Stimulated activated CD8-positive, alpha-beta memory T cell treated with anti-CD3 and anti-CD28 coated beads, Interleukin-12 subunit alpha, Interleukin-12 subunit beta, amount 100 ng/mL, for 24 hours (primary cell): ENCODE results near the gene PKN3.

Experiments
- DNase-seq: peaks from one replicate; pipeline ENCODE4 v3.0.0-alpha.2; 2020; ENCODE audit errors: extremely low read depth

PKN3 gene

DNA sequence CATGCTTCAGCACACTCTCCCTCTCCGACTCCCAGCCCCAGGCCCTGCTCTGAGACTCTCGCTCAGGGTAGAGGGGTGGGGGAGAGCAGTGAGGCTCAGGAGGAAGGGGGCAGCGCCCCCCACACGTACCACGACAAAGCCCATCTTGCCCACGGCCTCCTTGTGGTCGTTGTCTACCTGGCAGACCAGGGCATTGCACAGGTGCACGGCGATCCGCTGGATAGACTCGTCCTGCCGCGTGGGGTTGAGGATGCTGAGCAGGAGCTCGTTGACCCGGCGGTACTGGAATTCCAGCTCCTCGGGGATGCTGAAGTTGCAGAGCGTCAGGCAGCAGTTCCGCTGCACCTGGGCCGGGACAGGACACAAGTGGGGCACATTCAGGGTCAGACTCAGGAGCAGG lies 40.1 kb downstream of the PKN3 start:
- no peak for DNase-seq

DNA sequence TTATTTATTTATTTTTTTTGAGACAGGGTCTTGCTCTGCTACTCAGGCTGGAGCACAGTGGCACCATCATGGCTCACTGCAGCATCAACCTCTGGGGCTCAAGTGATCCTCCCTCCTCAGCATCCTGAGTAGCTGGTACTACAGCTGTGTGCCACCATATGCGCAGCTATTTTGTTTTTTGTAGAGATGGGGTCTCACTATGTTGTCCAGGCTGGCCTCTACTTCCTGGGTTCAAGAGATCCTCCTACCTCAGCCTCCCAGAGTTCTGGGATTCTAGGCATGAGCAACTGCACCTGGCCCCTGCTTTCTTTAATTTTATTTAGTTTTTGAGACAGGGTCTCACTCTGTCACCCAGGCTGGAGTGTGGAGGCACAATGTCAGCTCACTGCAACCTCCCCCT lies 41.1 kb downstream of the PKN3 start:
- no peak for DNase-seq

DNA sequence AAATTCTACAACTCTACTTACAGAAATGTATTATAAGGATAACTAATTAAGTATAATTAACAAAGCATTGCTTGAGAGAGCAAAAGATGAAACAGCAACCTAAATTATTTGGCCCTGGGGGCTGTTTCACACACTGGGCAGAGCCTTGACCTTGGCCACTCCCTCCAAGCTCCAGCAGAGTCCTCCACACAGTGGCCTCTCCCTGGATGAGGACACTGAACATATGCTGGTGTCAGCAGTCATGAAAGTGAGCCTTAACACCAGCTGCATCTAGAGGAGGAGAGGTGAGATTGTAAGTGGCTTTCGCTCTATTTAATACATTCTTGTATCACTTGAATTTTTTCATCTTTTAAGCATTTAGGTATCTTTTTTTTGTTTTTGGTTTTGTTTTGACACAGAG lies 44.9 kb downstream of the PKN3 start:
- no peak for DNase-seq

DNA sequence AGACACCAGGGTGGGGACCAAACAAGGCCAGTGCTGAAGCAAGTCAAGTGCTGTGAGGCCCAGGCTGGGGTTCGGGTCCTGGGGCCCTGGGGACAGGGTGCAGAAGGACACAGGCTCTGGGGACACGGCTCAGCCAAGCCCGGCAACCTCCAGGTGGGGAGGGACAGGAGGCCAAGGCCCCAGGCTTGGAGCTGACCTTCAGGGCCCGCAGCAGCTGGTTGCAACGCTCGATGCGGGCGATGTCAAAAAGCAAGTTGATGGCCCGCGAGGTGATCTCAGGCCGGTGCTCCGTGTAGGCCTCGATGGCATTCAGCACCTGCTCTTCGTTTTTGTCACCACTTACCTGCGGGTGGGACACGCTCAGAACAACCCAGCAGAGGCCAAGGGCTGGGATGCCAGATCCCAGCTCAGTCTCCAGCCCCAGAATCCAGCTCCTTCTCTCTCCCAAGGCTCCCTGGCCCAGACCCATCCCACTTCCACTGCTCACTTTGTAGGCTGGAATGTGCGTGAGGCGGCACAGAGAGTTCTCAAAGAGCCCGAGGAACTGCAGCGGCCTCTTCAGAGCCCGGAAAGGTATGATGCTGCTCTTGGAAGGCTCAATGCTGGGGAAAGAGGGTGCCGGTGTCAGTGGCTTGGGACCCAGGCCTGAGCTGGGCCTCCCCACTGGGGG lies 48.8 kb downstream of the PKN3 start:
- DNase-seq: no peak

DNA sequence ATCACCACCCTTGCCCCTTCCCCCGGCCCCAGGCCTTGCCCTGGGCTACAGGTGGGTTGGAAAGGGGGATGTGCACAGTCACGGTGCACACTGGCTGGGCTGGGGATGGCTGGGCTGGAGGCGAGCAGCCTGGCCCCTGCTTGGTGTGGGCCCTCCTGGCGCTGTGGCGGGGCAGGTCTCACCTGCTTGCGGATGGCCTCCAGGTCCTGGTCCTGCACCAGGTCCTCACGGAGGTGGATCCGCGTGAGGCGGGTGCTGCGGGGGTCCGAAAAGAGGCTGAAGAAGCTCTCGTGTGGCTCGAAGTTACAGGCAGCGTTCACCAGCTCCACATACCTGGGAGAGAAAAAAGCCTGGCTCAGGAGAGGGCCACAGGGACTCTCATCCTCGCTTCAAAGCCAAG lies 51.3 kb downstream of the PKN3 start:
- DNase-seq: no peak

DNA sequence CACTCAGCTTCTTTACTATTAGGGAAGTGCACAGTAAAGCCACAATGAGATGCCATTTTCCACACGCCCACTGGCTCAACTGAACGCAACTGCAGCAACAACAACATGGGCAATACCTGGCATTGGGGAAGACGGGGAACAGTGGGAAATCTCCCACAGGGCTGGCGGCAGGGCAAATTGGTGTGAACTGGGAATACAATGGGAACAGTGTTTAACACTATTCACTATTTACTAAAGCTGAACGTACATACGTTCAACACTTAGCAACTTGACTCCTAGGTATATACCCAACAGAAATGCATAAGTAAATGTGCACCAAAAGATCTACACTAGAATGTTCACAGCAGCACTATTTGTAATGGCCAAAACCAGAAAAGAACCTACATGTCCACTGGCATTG lies 55.3 kb downstream of the PKN3 start:
- no peak for DNase-seq

DNA sequence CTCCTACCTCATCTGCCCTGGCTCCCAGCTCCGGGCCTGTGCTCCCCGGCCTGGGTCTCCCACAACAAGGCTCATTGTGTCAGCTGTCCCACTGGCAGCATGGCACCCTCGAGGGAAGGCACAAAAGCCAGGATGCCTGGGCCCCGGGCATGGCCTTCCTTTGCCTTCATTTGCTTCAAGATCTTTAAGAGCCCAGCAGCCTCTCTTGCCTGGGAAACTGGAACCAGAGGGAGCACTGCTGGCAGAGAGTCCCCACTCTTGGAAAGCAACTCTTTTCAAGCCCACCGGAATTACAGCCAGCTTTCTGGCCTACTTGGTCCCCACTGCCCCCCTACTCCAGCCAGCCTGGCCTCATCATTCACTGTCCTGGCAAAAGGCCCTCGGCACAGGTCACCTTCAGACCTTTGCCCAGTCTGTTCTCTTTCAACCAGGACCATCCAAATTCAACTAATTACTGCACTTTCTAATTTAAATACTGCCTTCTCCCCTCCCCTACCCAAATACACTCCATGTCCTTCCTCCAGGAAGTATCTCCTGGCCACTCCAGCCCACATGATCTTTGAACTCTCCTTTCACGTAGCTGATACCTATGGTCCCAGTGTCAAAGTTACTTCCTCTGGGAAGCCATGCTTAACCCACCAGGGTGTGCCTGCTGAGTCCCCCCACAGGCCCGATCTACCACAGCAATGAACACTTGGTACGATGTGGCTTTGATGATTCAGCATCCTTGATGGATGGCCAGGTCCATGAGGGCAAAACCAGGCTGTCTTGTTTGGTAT lies 60.6 kb downstream of the PKN3 start:
- DNase-seq: no peak

DNA sequence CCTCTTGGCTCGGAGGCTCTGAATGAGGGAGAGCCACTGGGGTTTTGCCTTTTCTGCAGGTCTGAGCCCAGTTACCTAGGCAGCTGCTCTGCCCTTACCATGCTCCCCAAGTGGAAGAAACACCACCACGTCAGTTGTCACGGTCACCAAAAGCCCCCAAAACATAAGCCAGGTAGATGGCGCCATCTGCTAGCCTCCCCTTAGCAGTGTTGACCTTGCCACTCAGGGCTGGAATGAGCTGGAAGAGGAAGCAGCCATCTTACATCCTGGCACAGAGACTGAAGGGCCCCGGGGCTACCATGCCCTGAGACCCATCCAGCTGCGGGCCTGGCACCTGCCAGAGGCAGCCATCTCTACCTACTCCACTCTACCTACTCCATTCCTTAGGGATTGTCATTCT lies 62.1 kb downstream of the PKN3 start:
- DNase-seq: no peak

DNA sequence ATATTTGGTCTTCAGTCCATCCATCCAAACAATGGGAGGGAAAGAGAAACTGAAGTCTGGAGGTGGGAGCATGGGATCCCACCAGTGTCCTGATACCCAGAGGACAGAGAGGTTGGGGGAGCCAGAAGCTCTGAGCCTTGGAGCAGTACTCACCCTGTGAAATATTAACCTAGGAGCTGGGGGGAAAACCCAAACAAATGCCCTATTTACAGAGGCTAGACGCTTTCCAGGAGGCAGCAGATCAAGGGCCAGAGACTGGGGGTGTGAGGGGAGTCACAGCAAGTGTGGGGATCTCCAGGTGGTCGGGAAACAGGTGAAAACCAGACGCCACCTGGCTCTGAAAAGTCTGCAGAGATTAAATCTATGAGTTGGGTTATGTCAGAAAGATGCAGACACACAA lies 63.2 kb downstream of the PKN3 start:
- no peak for DNase-seq

DNA sequence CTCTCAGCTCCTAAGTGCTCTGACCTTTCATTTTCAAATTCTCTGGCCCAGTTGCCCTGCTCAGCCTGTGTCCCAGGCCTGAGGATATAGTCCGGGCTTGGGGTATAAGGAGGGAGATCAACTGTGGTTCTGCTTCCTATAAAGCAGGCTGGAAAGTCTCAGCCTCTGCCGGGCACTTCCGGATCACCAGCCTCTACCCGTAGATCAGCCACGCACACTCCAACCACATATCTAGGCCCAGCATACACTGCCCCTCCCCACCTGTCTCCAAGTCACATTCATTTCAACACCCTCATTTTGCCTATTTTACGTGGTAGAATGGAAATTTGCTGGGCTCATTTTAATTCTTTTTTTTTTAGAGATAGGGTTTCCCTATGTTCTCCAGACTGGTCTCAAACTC lies 66.3 kb downstream of the PKN3 start:
- DNase-seq: no peak
